Upper lobe of right lung (tissue), 1 donor: ENCODE results near the gene TNPO2. TPM values are rescaled to one million over a fixed set of nuclear protein-coding genes. Genes with fewer than 3 reads are reported as not detected.

Experiments
- ATAC-seq: fragments of 200-7000 bp; cut with Tn5 transposase; one replicate; pipeline ENCODE4 v1.9.1; 2020; ENCODE audit warnings: mild to moderate bottlenecking, moderate library complexity
- DNase-seq: peaks from one replicate; pipeline ENCODE4 v3.0.0-alpha.2; 2020
- H3K27ac ChIP-seq: fragments of 200-600 bp; one replicate; pipeline ENCODE4 v1.8.0; 2022
- H3K27me3 ChIP-seq: fragments of 200-600 bp; one replicate; pipeline ENCODE4 v1.8.0; 2022; ENCODE audit warnings: mild to moderate bottlenecking
- H3K36me3 ChIP-seq: fragments of 200-600 bp; one replicate; pipeline ENCODE4 v1.8.0; 2022
- H3K4me1 ChIP-seq: fragments of 200-600 bp; one replicate; pipeline ENCODE4 v1.8.0; 2022
- H3K4me3 ChIP-seq: fragments of 200-600 bp; one replicate; pipeline ENCODE4 v1.8.0; 2022; ENCODE audit warnings: mild to moderate bottlenecking
- H3K9me3 ChIP-seq: fragments of 200-600 bp; one replicate; pipeline ENCODE4 v1.8.0; 2022
- intact Hi-C: fragments of 100-400 bp; cut with DNase I; formaldehyde crosslinking; loops from one replicate; pipeline ENCODE4 v1.11.0; 2022
- total RNA-seq: library from RNA; stranded (reverse); fragmentation: NEBNext Ultra II Directional; extraction: Animal tissue kit (Norgen Biotek cat#: 25700); gene quantifications from one replicate; pipeline ENCODE4 v1.2.1, GENCODE V29; 2021
- TF ChIP-seq, protein P1 (sequence below): fragments of 200-600 bp; IDR thresholded peaks from one replicate; pipeline ENCODE4 v1.8.0; 2022; ENCODE audit warnings: antibody characterized with exemption
- donor health status: DM: no; HTN: yes; CAD: no; lungs with severe emphysema.

The TNPO2 gene
- total RNA-seq, 1 donor from 2014 or later = 49.0 TPM

DNA sequence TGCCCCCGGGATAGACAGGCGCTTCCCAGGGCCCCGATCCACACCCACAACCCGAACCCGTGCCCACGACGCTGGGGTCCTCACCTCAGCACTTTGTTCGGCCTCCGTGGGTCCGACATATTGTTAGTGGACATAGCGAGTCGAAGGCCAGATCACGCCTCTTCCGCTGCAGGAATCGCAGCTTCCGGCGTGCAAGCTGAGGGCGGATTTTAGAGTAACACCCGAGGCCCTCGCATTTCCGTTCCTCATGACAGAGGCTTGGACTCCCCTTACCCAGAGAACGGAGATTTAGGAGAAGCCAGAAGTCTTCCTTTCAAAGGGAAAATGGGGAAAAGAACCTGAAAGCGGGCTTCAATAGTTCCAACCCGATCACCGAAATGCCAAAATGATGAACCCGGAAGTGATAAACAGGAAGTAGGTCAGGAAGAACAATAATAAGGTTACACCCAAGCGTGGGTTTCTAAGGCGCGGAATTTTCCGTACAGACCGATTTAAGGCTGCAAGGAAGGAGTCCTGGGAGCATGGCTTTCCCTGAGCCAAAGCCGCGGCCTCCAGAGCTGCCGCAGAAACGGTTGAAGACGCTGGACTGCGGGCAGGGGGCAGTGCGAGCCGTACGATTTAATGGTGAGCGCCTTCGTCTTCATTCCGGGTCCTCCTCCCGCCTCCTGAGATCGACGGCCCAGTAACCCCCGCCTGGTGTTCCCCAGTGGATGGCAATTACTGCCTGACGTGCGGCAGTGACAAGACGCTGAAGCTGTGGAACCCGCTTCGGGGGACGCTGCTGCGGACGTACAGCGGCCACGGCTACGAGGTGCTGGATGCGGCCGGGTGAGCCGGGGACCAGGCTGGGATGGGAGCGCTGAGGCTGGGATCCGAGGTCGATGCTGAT is 54.2 kb downstream of the TNPO2 start:
- intact Hi-C loops = loop anchor here (10.0 kb wide), 1 partner anchor 105 kb away; no protein-coding TSS in a partner anchor

DNA sequence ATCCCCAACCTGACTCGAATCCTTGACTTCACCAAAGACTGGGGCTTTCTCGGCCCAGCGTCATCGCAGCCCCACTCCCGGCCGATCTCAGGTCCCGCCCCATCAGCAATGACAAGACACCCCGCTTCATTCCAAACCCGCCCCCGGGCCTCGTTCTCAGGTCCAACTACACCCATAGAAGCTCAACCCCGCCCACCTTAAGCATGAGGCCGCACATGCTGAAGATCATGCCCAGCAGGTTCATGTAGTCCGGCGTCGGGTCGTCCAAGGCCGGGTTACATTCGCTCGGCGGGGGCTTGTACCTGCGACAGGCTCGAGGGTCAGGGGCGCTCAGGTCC is 54.8 kb downstream of the TNPO2 start:
- Histone ChIP-seq H3K4me3 (peak overlapping the region; percentile 92), H3K9me3 (no peaks in the 10 kb centered on the region), H3K27ac (peak overlapping the region; percentile 98), H3K36me3 (peaks cover 28% of the 10 kb centered on the region), H3K27me3 (no peaks in the 10 kb centered on the region), H3K4me1 (peaks cover 37% of the 10 kb centered on the region)
- ATAC-seq (peak; percentile 7), DNase-seq (peak; percentile 77)
- intact Hi-C loops = no loop called here
- TF ChIP-seq, protein P1, sequence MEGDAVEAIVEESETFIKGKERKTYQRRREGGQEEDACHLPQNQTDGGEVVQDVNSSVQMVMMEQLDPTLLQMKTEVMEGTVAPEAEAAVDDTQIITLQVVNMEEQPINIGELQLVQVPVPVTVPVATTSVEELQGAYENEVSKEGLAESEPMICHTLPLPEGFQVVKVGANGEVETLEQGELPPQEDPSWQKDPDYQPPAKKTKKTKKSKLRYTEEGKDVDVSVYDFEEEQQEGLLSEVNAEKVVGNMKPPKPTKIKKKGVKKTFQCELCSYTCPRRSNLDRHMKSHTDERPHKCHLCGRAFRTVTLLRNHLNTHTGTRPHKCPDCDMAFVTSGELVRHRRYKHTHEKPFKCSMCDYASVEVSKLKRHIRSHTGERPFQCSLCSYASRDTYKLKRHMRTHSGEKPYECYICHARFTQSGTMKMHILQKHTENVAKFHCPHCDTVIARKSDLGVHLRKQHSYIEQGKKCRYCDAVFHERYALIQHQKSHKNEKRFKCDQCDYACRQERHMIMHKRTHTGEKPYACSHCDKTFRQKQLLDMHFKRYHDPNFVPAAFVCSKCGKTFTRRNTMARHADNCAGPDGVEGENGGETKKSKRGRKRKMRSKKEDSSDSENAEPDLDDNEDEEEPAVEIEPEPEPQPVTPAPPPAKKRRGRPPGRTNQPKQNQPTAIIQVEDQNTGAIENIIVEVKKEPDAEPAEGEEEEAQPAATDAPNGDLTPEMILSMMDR = no peak

More for the DNA sequence above, 54.2 kb downstream of the TNPO2 start:
- no peaks in the 10 kb centered on the region for H3K27me3 ChIP-seq
- TF ChIP-seq, protein P1 = no peak
- H3K4me1 ChIP-seq = peaks cover 37% of the 10 kb centered on the region
- peaks cover 30% of the 10 kb centered on the region for H3K36me3 ChIP-seq
- H3K9me3 ChIP-seq = no peaks in the 10 kb centered on the region
- ATAC-seq (peak; percentile 69), DNase-seq (peak; percentile 90)
- H3K27ac ChIP-seq = peak overlapping the region; percentile 98
- H3K4me3 ChIP-seq = peak overlapping the region; percentile 92

DNA sequence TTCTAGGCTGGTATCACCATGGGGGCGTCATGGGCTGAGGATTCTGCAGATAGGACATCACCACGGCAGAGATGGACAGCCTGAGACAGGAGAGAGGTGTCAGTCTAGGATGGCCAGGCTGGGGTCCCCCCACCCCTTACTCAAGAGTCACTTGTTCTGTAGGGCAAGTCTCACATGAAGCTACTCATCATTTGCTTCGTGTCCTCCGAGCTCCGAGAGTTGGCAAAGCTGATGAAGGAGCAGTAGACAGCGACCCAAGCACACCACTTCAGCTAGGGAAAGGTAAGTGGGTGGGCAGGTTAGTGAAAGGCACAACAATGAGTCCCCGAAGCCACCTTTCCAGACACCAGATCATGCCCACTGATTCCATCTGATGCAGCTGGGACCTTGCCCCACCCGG is 55.4 kb downstream of the TNPO2 start:
- Histone ChIP-seq H3K36me3 (peaks cover 28% of the 10 kb centered on the region), H3K9me3 (no peaks in the 10 kb centered on the region), H3K27me3 (no peaks in the 10 kb centered on the region), H3K27ac (peak overlapping the region; percentile 98), H3K4me1 (peaks cover 37% of the 10 kb centered on the region), H3K4me3 (peak overlapping the region; percentile 92)
- intact Hi-C loops = no loop called here
- TF ChIP-seq, protein P1 = no peak
- no peak for ATAC-seq
- DNase-seq = no peak

DNA sequence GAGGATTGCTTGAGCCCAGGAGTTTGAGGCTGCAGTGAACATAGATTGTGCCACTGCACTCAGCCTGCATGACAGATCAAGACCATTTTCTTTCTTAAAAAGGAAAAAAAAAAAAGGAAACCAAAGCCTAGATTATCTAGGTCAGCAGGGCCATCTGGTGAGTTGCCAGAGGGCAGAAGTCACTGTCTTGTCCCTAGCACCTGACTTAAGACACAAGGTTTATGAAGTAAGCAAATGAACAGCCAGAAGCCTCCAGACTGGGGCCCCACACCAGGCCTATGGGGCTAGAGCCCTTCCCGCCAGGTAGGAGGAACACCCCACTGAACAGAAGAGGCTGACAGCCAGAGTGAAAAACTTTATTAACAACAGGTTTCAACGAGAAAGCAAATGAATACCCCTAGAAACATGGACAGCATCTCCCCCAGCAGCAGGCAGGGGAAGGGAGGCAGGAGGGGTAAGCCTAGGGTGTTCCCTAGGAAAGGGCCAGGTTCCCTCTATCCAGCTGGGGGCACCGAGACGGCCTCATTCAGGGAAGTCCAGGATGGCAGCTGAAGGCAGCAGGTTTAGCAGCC is 55.9 kb downstream of the TNPO2 start:
- Histone ChIP-seq H3K4me3 (peak overlapping the region; percentile 92), H3K36me3 (peaks cover 28% of the 10 kb centered on the region), H3K9me3 (no peaks in the 10 kb centered on the region), H3K4me1 (peaks cover 37% of the 10 kb centered on the region), H3K27me3 (no peaks in the 10 kb centered on the region), H3K27ac (no peak overlapping the region)
- no peak for DNase-seq
- no peak for ATAC-seq
- intact Hi-C loops = no loop called here
- TF ChIP-seq, protein P1 = no peak

DNA sequence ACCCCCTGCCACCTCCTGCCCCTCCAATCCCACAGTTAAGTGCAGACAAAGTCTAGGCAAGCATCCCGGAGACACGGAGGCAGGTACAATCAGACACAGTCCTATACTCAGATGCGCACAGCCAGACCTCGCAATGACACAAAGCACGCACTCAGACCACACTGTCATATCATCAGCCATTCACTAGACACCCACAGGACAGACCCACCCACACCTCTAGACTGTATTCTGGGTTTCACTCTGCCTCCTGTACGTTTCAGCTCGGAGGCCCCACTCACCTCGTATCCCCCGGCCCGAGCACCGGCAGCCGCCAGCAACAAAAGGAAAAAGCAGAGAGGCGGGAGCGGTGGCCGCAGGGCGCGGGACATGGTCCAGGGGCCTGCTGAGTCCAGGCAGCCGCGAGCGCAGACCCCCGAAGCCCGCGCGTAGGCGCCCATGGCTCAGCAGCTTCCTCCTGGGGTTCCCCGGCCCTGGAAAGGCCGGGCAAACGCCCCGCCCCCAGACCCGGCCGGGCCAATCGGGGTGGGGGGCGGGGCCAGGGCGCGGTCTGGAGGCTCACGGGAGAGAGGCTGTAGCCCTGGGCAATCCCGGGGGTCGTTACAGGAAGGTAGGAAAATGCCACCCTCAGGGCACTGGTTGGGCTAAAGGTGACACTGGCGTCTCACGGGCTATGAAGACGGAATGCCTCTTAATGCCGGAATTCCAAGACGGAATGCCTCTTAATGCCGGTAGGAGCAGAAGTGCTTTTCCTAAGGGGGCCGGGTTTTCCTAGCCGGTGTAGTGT is 57.3 kb downstream of the TNPO2 start, which contains the start of the genes MAN2B1 and WDR83:
Gene MAN2B1, minus strand, starts transcription at position 478 of the 784 bp plus-strand sequence. Its CDS starts 41 bp downstream, at position 437.
Gene WDR83, plus strand, starts transcription at position 543 of the 784 bp plus-strand sequence. CDS start 2,984 bp downstream, outside the sequence.
- Histone ChIP-seq H3K9me3 (no peaks in the 10 kb centered on the region), H3K36me3 (peaks cover 35% of the 10 kb centered on the region), H3K4me1 (peaks cover 33% of the 10 kb centered on the region), H3K27me3 (no peaks in the 10 kb centered on the region), H3K27ac (peak within 1 kb of the TSS; percentile 70), H3K4me3 (peak within 1 kb of the TSS; percentile 65)
- ATAC-seq (peak; percentile 87), DNase-seq (peak; percentile 91)
- intact Hi-C loops = no loop called here
- TF ChIP-seq, protein P1 = no peak
